Thyroid gland (tissue), 4 donors: ENCODE results near the gene LOXL4. TPM values are rescaled to one million over a fixed set of nuclear protein-coding genes. Genes with fewer than 3 reads are reported as not detected.
A peak's percentile ranks its signal among the peaks of the same experiment; 100 is the strongest.

Source experiments
- DNase-seq, 2 donors: peaks; one replicate each; pipeline ENCODE4 v3.0.0-alpha.2; 2019
- H3K27ac ChIP-seq, 3 donors: fragments of 200-600 bp; sonication (generic); 1 replicate in 2 of 3; 2 replicates in 1 of 3; pipeline ENCODE4 v1.5.1; 2016 to 2019; ENCODE audit warnings: mild to moderate bottlenecking in 1 of 3, moderate library complexity in 1 of 3
- H3K27me3 ChIP-seq: fragments of 200-600 bp; sonication (generic); one replicate; pipeline ENCODE4 v1.5.1; 2019
- H3K36me3 ChIP-seq, 2 donors: fragments of 200-600 bp; sonication (generic); one replicate each; pipeline ENCODE4 v1.5.1; 2016 to 2019
- H3K4me1 ChIP-seq, 2 donors: fragments of 200-600 bp; sonication (generic); one replicate each; pipeline ENCODE4 v1.5.1; 2017 to 2019
- H3K4me3 ChIP-seq, 3 donors: fragments of 200-600 bp; sonication (generic); replicated peaks in 1 of 3; 1 replicate in 2 of 3; 2 replicates in 1 of 3; pipeline ENCODE4 v1.5.1; 2016; ENCODE audit warnings: mild to moderate bottlenecking in 1 of 3
- H3K9me3 ChIP-seq: fragments of 200-600 bp; sonication (generic); one replicate; pipeline ENCODE4 v1.5.1; 2017
- CTCF ChIP-seq, 6 experiments: fragments of 200-600 bp in 3 of 6; fragments of 450-650 bp in 3 of 6; sonication (generic) in 3 of 6; IDR thresholded peaks; one replicate each; pipeline ENCODE4 v1.5.1; 2016 to 2019; ENCODE audit warnings: antibody characterized with exemption in 6 of 6, mild to moderate bottlenecking in 2 of 6, inconsistent platforms in 1 of 6, moderate library complexity in 1 of 6
- POLR2A ChIP-seq, 2 donors: fragments of 450-650 bp; IDR thresholded peaks; one replicate each; pipeline ENCODE4 v1.6.1; 2017; ENCODE audit warnings: antibody characterized with exemption in 2 of 2, mild to moderate bottlenecking in 2 of 2, moderate library complexity in 1 of 2
- whole genome bisulfite sequencing, 2 donors: methylation state at CpG; one replicate each; pipeline ENCODE4 v1.1.5; 2017; 5-methylcytosine and 5-hydroxymethylcytosine counted together
- intact Hi-C: fragments of 100-400 bp; cut with DNase I; formaldehyde crosslinking; loops from one replicate; pipeline ENCODE4 v1.15.1; 2023
- total RNA-seq, 4 donors: library from RNA; depleted of rRNA; stranded (reverse); fragments of >200 nt; gene quantifications; one replicate each; pipeline ENCODE4 v1.2.3, GENCODE V29; 2016

Gene LOXL4
- total RNA-seq, 4 donors from 2014 or later, result 11.9 to 20.5 (median 15.3) TPM

- Histone ChIP-seq H3K4me3 (no peak overlapping the region), H3K4me1 (peaks cover 3 to 10% of the 10 kb centered on the region in 2 donors), H3K27ac (no peak overlapping the region), H3K9me3 (no peaks in the 10 kb centered on the region), H3K36me3 (no peaks in the 10 kb centered on the region), H3K27me3 (no peaks in the 10 kb centered on the region)
- intact Hi-C loops, result loop anchor here (5.0 kb wide), 1 partner anchor 56 kb away; no protein-coding TSS in a partner anchor
- DNase-seq, result no peak
- TF ChIP-seq POLR2A (IDR thresholded peaks at IDR 0.05) (no peak), CTCF (IDR thresholded peaks at IDR 0.05) (no peak)
- WGBS, 2 donors, result 83 to 88% methylated on average over 3 to 4 of the region's 5 CpGs
Measured at GRCh38 chr10:98312822-98313221, 44.8 kb upstream of the LOXL4 start.

- Histone ChIP-seq H3K27ac (no peak overlapping the region), H3K9me3 (no peaks in the 10 kb centered on the region), H3K36me3 (no peaks in the 10 kb centered on the region), H3K4me3 (no peak overlapping the region), H3K4me1 (peaks cover 3 to 10% of the 10 kb centered on the region in 2 donors), H3K27me3 (no peaks in the 10 kb centered on the region)
- intact Hi-C loops, result loop anchor here (5.0 kb wide), 1 partner anchor 55 kb away; no protein-coding TSS in a partner anchor
- TF ChIP-seq POLR2A (IDR thresholded peaks at IDR 0.05) (no peak), CTCF (IDR thresholded peaks at IDR 0.05) (no peak)
- DNase-seq, result no peak
- WGBS, 2 donors, result 68 to 83% methylated on average over 3 of the region's 3 CpGs
Measured at GRCh38 chr10:98312349-98312748, 44.4 kb upstream of the LOXL4 start.

- intact Hi-C loops, result loop anchor here (5.0 kb wide), 1 partner anchor 53 kb away; no protein-coding TSS in a partner anchor
- H3K4me1 ChIP-seq, result peaks cover 3 to 10% of the 10 kb centered on the region in 2 donors
- no peaks in the 10 kb centered on the region for H3K27me3 ChIP-seq
- no peak overlapping the region for H3K27ac ChIP-seq
- TF ChIP-seq POLR2A (IDR thresholded peaks at IDR 0.05) (no peak), CTCF (IDR thresholded peaks at IDR 0.05) (no peak)
- no peaks in the 10 kb centered on the region for H3K36me3 ChIP-seq
- no peak overlapping the region for H3K4me3 ChIP-seq
- 83 to 87% methylated on average over 8 of the region's 8 CpGs for WGBS, 2 donors
- DNase-seq, result no peak
- H3K9me3 ChIP-seq, result no peaks in the 10 kb centered on the region
Measured at GRCh38 chr10:98310701-98311100, 42.7 kb upstream of the LOXL4 start.

- H3K4me3 ChIP-seq, result no peak overlapping the region
- intact Hi-C loops, result loop anchor here (5.0 kb wide), 2 partner anchors 52 to 137 kb away; no protein-coding TSS in a partner anchor
- H3K36me3 ChIP-seq, result no peaks in the 10 kb centered on the region
- H3K27ac ChIP-seq, result no peak overlapping the region
- WGBS, 2 donors, result 20 to 22% methylated on average over 21 of the region's 21 CpGs
- TF ChIP-seq POLR2A (IDR thresholded peaks at IDR 0.05), result no peak
- peak; percentile 48 to 94 (median 82) for TF ChIP-seq CTCF (IDR thresholded peaks at IDR 0.05)
- H3K27me3 ChIP-seq, result no peaks in the 10 kb centered on the region
- no peaks in the 10 kb centered on the region for H3K9me3 ChIP-seq
- H3K4me1 ChIP-seq, result peaks cover 3 to 10% of the 10 kb centered on the region in 2 donors
- DNase-seq, result peak; percentile 76 to 79
Measured at GRCh38 chr10:98309366-98310355, 41.7 kb upstream of the LOXL4 start.
